ENCODE data around the gene TP53.

- no peak for TF ChIP-seq CTCF (IDR thresholded peaks at IDR 0.05)
- no peak for TF ChIP-seq POLR2AphosphoS5 (IDR thresholded peaks at IDR 0.05)
- no peak for TF ChIP-seq POLR2A (IDR thresholded peaks at IDR 0.05)
Measured at GRCh38 chr17:7668482-7668881, 18.8 kb downstream of the TP53 start.
